SK-N-SH treated with all-trans-retinoic acid at 6 μM for 48 hours (cell line): Measurements from ENCODE around the gene CHKA.

ENCODE experiments used
- CREB5 ChIP-seq: fragments of 250-450 bp; sonication (Bioruptor Pico); IDR thresholded peaks from 2 replicates; pipeline ENCODE4 v1.5.1; 2020; ENCODE audit warnings: low read depth, mild to moderate bottlenecking, moderate library complexity
- ESRRG ChIP-seq: fragments of 250-450 bp; sonication (Bioruptor Pico); IDR thresholded peaks from 2 replicates; pipeline ENCODE4 v1.6.1; 2021; ENCODE audit warnings: mild to moderate bottlenecking
- GLIS3 ChIP-seq: fragments of 250-450 bp; sonication (Bioruptor Pico); IDR thresholded peaks from 2 replicates; pipeline ENCODE4 v1.5.0; 2020; ENCODE audit warnings: mild to moderate bottlenecking, moderate library complexity
- PATZ1 ChIP-seq: fragments of 250-450 bp; sonication (Bioruptor Pico); IDR thresholded peaks from 2 replicates; pipeline ENCODE4 v1.8.0; 2020; ENCODE audit warnings: mild to moderate bottlenecking, moderate library complexity, borderline replicate concordance
- RARB ChIP-seq: fragments of 250-450 bp; sonication (Bioruptor Pico); IDR thresholded peaks from 2 replicates; pipeline ENCODE4 v1.8.0; 2021; ENCODE audit warnings: mild to moderate bottlenecking, moderate library complexity
- ZNF565 ChIP-seq: fragments of 450-650 bp; formaldehyde crosslinking; conservative IDR thresholded peaks from 2 replicates; pipeline ENCODE4 v1.5.0; 2020; ENCODE audit warnings: low read depth, mild to moderate bottlenecking, moderate library complexity
- ZNF8 ChIP-seq: fragments of 450-650 bp; formaldehyde crosslinking; IDR thresholded peaks from 2 replicates; pipeline ENCODE4 v1.5.0; 2020; ENCODE audit warnings: mild to moderate bottlenecking, moderate library complexity

- TF ChIP-seq PATZ1 (CRISPR knock-in tag) (no peak), CREB5 (CRISPR knock-in tag) (no peak), ESRRG (no peak), ZNF8 (CRISPR knock-in tag) (no peak), RARB (no peak), ZNF565 (CRISPR knock-in tag) (no peak), GLIS3 (CRISPR knock-in tag) (no peak)
These were observed 83.6 kb downstream of the CHKA start for GRCh38 chr11:68037411-68038225.
